Transverse colon (tissue), 3 donors: ENCODE data around the gene BRIX1.

Experiments used
- CTCF ChIP-seq, 5 experiments: fragments of 200-600 bp in 3 of 5; fragments of 450-650 bp in 2 of 5; sonication (generic) in 3 of 5; IDR thresholded peaks; 1 replicate in 2 of 5; 2 replicates in 3 of 5; pipeline ENCODE4 v1.5.1; 2016 to 2017; ENCODE audit warnings: antibody characterized with exemption in 5 of 5, inconsistent platforms in 3 of 5, mild to moderate bottlenecking in 2 of 5, moderate library complexity in 1 of 5
- EP300 ChIP-seq: sonication (generic); formaldehyde crosslinking; IDR thresholded peaks from one replicate; pipeline ENCODE4 v1.6.1; 2017; ENCODE audit warnings: antibody characterized with exemption, low read depth
- POLR2A ChIP-seq: fragments of 450-650 bp; IDR thresholded peaks from one replicate; pipeline ENCODE4 v1.6.1; 2016; ENCODE audit warnings: antibody characterized with exemption, mild to moderate bottlenecking, moderate library complexity

- TF ChIP-seq CTCF (IDR thresholded peaks at IDR 0.05) (no peak), EP300 (no peak), POLR2A (no peak)
Measured at GRCh38 chr5:34927785-34928184, 12.3 kb downstream of the BRIX1 start.
